DMS114 treated with DMSO at 0.1 percent for 48 hours (cell line): ENCODE measurements around the gene DIAPH2.

Experiments
- DNase-seq: peaks from one replicate; lab custom pipeline; 2025; ENCODE audit not compliant: unreplicated experiment; lab: John Stamatoyannopoulos, UW

DIAPH2 gene

GRCh38 chrX:97538745-97539144 is 854.1 kb downstream of the DIAPH2 start:
- no peak for DNase-seq

- no peak for DNase-seq
Measured at GRCh38 chrX:97539970-97540519, 855.4 kb downstream of the DIAPH2 start.

DNA sequence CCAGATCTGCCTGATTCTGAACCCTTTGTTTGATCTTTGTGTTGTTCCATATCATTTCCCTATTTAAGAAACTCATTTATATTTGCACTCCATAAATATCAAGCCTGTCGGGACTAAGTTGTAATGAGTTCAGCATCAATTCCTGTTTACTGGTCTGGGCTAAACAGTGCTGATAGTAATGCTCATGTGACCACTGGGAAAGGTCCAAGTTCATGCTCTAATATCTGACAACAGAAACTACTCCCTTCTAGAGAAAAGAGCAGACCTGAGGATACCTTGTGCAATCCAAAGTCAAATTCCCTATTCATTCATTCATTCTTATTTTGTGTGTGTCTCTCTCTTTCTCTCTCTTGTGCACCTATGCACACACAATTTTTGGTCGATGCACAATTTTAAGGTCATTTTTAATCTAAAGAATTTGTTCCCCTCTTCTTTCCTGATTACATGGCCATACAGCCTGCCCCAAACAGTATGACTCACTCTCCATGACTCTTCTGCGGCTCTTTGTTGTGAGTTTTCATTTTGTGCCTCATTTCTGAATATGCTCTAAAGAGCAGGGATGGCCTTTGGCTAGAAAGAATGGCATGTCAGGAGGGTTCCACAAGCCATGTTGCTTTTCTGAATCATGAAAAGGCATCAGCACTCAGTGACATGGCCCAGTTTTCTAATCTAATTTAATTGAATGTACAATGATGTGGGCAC is 863.4 kb downstream of the DIAPH2 start:
- no peak for DNase-seq

DNA sequence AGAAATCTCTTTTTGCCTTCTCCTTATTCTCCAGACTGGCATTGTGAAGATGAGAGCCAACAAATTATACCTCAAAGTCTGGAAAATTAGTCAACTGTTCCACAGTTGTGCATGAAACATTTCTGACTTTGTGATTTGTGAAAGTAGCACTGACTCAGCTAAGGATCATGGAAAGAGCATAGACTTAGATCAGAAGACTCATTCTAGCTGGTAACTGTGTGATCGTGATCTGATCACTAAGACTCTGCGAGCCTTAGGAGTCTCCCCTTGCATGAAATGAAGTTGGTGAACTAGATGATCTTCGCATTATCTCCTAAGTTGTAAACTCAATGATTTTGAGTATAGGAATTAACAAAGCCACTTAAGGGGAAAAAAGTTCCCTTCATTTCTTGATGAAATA is 867.2 kb downstream of the DIAPH2 start:
- no peak for DNase-seq

DNA sequence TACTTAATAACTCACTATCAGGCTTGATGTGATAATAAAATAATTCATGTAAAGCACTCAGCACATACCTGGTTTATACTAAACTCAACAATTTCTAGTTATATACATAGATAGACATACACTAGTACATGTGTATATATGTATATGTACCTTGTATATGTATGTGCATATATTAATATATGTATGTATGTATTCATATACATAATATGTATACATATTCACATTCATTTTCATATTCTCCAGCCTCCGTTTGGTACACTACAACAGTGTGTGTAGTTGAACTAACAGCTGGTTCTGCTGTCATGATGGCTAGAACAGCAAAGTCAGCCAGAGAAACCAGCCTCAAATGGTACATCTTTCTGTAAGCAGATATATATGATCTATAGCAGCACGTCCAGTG is 869.2 kb downstream of the DIAPH2 start:
- no peak for DNase-seq

DNA sequence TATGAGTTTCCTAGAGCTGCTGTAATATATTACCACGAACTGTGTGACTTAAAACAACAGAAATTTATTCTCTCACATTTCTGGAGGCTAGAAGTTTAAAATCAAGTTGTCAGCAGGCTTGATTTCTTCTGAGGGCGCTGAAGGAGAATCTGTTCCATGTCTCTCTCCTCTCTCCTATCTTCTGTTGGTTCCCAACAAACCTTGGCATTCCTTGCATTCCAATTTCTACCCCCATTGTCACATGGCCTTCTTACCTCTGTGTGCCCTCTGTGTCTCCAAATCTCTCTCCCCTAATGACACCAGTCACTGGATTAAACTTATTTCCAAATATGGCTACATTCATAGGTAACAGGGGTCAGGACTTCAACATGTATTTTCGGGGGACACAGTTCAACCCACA is 871.7 kb downstream of the DIAPH2 start:
- DNase-seq = no peak

GRCh38 chrX:97563531-97564133 is 879.0 kb downstream of the DIAPH2 start:
- DNase-seq = no peak

DNA sequence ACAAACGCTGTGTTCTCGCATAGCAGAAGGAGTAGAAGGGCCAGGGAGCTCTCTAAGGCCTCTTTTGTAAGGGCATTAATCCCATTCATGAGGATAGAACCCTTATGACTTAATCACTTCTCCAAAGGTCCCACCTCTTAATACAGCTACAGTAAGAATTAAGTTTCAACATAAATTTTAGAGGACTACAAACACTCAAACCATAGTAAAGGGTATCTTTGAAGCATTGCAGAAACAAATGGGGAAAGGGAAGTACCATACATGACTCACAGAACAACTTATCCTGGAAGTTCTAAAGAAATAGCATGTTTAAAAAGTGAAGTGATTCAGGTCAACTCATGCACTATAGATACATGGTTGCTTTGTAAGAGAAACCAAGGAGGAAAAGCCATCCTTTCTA is 879.9 kb downstream of the DIAPH2 start:
- DNase-seq = no peak

DNA sequence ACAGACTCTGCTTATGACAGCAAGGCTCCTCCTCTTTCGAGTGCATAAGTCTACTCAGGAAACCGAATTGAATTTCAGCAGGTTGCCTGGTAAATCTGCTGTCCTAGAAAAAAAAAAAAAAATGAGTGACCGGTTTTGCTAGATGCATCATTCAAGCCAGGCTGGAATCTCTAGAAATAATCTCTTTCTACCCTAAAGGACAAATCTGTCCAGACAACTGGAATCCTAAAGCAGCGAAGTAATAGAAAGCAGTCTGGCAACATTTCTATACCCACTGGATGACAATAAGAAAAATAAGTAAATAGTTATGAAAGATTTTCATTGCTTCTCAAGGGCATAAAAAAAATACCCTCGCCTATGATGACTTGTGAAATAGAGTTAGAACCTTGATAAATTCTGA is 902.5 kb downstream of the DIAPH2 start:
- no peak for DNase-seq

DNA sequence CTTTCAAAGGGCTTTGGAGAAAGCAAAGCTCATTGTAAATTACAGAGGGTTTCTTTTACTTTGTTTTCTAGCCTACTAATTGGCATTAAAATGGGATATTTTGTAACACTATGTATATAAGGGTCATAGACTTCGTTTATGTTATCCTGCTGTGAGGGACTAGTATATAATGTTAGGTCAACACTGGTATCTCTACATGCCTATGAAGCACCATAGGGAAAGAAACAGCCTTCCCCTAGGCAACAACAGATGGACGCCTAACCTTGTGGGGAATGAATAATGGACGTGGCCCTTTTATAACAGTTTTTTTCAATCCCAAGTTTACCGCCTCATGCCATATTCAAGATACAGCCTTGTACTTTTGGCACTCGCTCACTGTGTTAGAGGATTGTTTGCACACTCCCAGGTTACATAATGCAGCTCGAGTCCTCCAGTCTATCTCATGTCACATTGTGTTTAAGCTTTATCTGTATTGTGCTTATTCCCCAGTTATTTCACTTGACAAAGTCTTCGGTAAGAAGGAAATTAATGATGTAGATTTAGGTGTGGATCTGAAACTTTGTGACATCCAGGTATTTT is 910.1 kb downstream of the DIAPH2 start:
- DNase-seq = no peak

DNA sequence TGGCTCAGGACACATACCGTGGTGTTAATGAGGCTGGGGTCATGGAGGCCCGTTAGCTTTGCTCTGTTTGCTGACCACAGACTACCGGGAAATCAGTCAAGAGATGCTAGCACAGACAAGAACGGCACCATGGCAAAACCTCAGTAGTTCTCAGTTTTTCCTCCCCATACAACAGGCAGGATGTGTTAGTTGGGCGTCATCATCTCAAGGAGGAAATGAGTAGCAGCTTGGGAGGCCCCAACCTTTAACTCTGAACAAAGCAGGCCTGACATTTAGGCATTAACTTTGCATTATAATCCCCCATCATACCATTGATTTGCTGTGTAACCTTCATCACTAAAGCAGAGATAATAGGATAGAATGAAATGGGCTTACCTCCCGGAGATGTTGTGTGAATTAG is 913.3 kb downstream of the DIAPH2 start:
- DNase-seq = no peak

DNA sequence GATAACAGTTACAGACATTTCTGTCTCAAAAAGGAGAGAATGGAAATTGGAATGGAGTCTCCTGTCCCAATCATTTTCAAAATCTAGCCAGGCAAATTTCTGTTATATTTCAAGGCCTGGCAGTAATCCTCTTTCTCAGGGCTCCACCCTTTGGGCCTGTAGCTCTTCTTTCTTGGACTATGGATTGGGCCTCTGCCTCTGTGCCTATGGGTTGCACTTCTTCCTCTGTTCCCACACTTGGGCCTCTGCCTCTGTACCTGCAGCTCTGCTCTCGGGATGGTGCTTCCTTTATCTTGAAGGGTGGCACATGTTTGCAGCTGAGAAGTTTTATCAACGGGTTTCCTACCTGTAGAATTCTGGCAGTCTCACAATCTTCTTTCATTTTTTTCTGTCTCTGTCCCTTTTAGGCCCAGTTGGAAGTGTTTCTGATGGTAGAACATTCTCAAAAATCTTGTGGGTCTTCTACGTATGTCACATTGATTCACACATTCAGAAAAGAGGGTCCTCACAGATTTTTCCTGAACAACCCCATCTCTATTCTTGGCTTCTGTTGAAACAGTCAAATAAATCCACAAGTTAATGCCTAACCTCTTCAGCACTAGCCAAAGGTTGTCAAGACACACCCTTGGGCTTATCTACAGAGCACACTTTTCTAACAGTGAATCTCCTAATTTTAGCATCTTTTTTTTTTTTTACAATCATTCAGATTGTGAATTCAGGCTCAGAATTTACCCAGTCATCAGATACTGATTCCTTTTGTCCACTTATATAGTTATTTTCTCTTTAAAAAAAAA is 918.0 kb downstream of the DIAPH2 start:
- no peak for DNase-seq

DNA sequence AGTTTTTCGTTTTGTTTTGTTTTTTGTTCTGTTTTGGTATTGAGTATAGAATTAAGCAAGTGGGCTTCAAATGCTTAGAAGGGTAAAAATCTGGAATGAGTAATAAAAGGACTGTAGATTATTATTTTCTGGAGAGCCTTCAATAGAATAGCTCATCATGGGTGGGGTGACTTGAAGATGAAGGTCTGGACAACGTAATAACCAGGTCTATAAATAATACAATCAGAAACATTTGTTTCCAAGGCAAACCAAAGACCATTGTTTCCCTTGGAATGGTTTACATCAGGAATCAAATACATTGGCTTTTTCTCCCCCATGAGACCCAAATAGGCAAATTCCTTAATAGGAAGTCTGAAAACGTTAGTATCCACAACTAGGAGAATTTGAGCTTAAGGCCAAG is 920.6 kb downstream of the DIAPH2 start:
- no peak for DNase-seq

DNA sequence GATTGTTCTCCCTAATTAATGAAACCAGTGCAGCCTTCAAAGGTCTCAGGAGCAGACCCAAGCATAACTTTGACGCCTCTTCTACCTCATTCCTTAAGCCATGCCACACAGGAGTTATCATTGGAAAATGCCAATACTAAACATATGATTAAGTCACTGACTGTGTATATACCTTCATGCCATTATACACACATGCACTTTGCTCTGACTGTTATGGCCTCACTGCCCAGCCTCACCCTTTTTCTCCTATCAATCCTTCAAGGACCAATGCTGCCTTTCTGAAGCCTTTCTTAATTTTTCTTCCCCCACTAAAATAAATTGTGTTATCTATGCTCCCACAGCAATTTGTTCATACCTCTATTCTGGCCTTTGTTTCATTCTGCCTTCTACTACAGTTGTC is 924.7 kb downstream of the DIAPH2 start:
- no peak for DNase-seq

GRCh38 chrX:97609938-97610337 is 925.3 kb downstream of the DIAPH2 start:
- no peak for DNase-seq

GRCh38 chrX:97616883-97617530 is 932.4 kb downstream of the DIAPH2 start:
- DNase-seq = no peak

GRCh38 chrX:97619499-97619898 is 934.9 kb downstream of the DIAPH2 start:
- DNase-seq = no peak

DNA sequence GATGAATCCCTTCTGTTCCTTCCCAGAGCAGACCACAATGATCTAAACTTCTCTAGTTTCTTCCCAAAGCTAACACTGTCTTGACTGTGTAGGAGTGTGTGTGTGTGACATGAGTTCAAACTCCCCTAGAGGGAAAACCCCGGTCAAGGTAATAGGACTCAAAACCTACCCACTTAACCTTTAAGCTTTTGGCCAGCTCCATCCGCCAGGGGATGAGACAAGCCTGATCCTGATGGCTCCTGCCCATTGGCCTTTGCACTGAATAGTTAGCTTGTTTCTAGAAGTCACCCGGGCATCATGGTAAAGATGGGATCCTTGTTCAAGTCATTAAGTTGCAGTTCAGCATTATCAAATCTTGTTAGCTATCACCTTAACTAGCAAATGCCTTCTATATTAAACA is 937.5 kb downstream of the DIAPH2 start:
- DNase-seq = no peak

GRCh38 chrX:97628326-97628725 is 943.7 kb downstream of the DIAPH2 start:
- DNase-seq = no peak

DNA sequence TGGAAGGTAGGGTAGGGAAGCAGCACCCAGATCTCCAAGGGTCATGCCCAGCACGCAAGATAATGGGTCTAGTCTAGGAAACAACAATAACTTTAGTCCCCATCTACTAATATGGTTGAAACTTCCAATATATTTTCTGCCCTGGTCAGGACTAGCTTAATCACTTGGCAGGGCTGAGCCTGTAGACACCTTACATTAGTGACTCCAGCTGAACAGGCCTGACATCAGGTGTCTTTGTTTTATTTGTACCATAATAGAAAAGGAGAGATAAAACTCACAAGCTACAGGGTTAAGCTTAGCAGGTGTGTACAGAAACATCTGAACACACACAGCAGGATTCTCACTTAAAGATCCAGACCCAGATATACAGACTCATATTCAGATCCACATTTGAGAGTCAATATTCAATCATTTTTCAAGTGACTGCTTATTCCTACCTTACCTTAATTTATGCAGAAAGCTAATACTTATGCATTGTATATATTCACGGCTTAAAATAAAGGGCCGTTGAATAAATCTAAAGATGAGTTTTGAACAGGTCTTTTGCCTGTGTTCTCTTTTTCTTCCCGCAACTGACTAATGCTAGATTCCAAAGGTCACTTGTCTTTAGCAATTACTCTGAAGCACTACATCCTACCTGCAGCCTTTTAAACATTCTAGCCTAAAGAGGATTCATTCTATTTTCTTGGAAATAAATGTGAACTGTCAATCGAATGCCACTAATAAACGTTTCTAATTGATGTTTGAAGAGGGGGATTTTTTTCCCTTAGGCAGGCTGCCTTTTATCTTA is 944.4 kb downstream of the DIAPH2 start:
- no peak for DNase-seq
